SJCRH30 (cell line): ENCODE data around the gene TSKS. TPM values are rescaled to one million over a fixed set of nuclear protein-coding genes. Genes with fewer than 3 reads are reported as not detected.

ENCODE experiments used
- DNase-seq, 2 experiments: peaks; one replicate each; pipeline ENCODE4 v3.0.0-alpha.2; 2015 to 2020
- H3K27ac ChIP-seq: fragments of 250-450 bp; sonication (Bioruptor Pico); 2 replicates; pipeline ENCODE4 v1.5.1; 2020; ENCODE audit warnings: mild to moderate bottlenecking, moderate library complexity
- H3K27me3 ChIP-seq: fragments of 250-450 bp; sonication (Bioruptor Pico); 2 replicates; pipeline ENCODE4 v1.5.1; 2020; ENCODE audit warnings: mild to moderate bottlenecking, moderate library complexity
- H3K36me3 ChIP-seq: fragments of 250-450 bp; sonication (Bioruptor Pico); 2 replicates; pipeline ENCODE4 v1.5.1; 2020; ENCODE audit warnings: mild to moderate bottlenecking, moderate library complexity
- H3K4me1 ChIP-seq: fragments of 250-450 bp; sonication (Bioruptor Pico); 2 replicates; pipeline ENCODE4 v1.5.1; 2020; ENCODE audit warnings: mild to moderate bottlenecking, moderate library complexity
- H3K4me3 ChIP-seq: fragments of 250-450 bp; sonication (Bioruptor Pico); 2 replicates; pipeline ENCODE4 v1.5.1; 2020; ENCODE audit warnings: mild to moderate bottlenecking, moderate library complexity
- H3K9me3 ChIP-seq: fragments of 250-450 bp; sonication (Bioruptor Pico); replicated peaks from 2 replicates; pipeline ENCODE4 v1.5.1; 2020; ENCODE audit warnings: mild to moderate bottlenecking, moderate library complexity
- total RNA-seq: library from RNA; depleted of rRNA; stranded (reverse); fragments of >200 nt; shearing (Covaris generic); gene quantifications from 2 replicates; pipeline ENCODE4 v1.2.3, GENCODE V29; 2014; rRNA removed

Gene TSKS, protein sequence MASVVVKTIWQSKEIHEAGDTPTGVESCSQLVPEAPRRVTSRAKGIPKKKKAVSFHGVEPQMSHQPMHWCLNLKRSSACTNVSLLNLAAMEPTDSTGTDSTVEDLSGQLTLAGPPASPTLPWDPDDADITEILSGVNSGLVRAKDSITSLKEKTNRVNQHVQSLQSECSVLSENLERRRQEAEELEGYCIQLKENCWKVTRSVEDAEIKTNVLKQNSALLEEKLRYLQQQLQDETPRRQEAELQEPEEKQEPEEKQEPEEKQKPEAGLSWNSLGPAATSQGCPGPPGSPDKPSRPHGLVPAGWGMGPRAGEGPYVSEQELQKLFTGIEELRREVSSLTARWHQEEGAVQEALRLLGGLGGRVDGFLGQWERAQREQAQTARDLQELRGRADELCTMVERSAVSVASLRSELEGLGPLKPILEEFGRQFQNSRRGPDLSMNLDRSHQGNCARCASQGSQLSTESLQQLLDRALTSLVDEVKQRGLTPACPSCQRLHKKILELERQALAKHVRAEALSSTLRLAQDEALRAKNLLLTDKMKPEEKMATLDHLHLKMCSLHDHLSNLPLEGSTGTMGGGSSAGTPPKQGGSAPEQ
- total RNA-seq = not detected in 2 replicates

- 0 out of 2 replicates have a peak, but pooled peaks cover 6% of the 10 kb centered on the region for H3K4me1 ChIP-seq
- no peaks in the 10 kb centered on the region for H3K36me3 ChIP-seq
- DNase-seq = no peak
- no peaks in the 10 kb centered on the region for H3K27me3 ChIP-seq
- no peaks in the 10 kb centered on the region for H3K9me3 ChIP-seq
- H3K4me3 ChIP-seq = no peak within 1 kb of the TSS
- no peak within 1 kb of the TSS for H3K27ac ChIP-seq
Measured at GRCh38 chr19:49763230-49763629, at the start of gene TSKS. TSS of gene TSKS (minus strand) at chr19:49763306. CDS start at chr19:49763247, 59 bp downstream.

- Histone ChIP-seq H3K4me3 (peak overlapping the region; percentile 71), H3K36me3 (no peaks in the 10 kb centered on the region), H3K9me3 (no peaks in the 10 kb centered on the region)
Measured at GRCh38 chr19:49812452-49812996, 49.4 kb upstream of the TSKS start.

GRCh38 chr19:49811328-49811727 is 48.2 kb upstream of the TSKS start:
- H3K27me3 ChIP-seq = no peaks in the 10 kb centered on the region
- H3K27ac ChIP-seq = no peak overlapping the region
- no peak for DNase-seq
- H3K4me1 ChIP-seq = peaks cover 3% of the 10 kb centered on the region; the same call in 1 of the 2 replicates
- H3K9me3 ChIP-seq = no peaks in the 10 kb centered on the region
- no peak overlapping the region for H3K4me3 ChIP-seq
- H3K36me3 ChIP-seq = peaks cover 2% of the 10 kb centered on the region; the same call in 1 of the 2 replicates

More at GRCh38 chr19:49812452-49812996, 49.4 kb upstream of the TSKS start:
- H3K4me1 ChIP-seq = peaks cover 3% of the 10 kb centered on the region; the same call in 1 of the 2 replicates
- DNase-seq = no peak
- H3K27ac ChIP-seq = peak overlapping the region; percentile 75
- H3K27me3 ChIP-seq = no peaks in the 10 kb centered on the region

DNA sequence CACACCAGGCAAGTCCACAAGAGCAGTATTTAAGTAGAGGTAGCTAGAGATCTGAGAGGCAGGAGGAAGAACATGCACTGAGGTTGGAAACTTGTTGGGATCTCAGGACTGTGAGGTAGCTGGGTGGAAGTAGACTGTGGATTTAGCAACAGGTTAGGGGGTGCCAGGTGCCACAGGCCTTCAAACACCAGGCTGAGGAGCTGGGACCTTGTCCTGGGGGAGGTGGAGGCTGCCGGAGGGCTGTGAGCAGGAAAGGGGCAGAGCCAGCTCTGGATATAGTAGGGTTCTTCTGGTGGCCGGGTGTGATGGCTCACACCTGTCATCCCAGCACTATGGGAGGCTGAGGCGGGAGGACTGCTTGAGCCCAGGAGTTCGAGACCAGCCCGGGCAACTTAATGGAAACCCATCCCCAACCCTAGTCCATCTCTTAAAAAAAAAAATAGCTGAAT is 46.9 kb upstream of the TSKS start:
- H3K27ac ChIP-seq = no peak overlapping the region
- peaks cover 3% of the 10 kb centered on the region; the same call in 1 of the 2 replicates for H3K4me1 ChIP-seq
- H3K27me3 ChIP-seq = no peaks in the 10 kb centered on the region
- DNase-seq = no peak
- no peak overlapping the region for H3K4me3 ChIP-seq
- no peaks in the 10 kb centered on the region for H3K9me3 ChIP-seq
- H3K36me3 ChIP-seq = peaks cover 13% of the 10 kb centered on the region

DNA sequence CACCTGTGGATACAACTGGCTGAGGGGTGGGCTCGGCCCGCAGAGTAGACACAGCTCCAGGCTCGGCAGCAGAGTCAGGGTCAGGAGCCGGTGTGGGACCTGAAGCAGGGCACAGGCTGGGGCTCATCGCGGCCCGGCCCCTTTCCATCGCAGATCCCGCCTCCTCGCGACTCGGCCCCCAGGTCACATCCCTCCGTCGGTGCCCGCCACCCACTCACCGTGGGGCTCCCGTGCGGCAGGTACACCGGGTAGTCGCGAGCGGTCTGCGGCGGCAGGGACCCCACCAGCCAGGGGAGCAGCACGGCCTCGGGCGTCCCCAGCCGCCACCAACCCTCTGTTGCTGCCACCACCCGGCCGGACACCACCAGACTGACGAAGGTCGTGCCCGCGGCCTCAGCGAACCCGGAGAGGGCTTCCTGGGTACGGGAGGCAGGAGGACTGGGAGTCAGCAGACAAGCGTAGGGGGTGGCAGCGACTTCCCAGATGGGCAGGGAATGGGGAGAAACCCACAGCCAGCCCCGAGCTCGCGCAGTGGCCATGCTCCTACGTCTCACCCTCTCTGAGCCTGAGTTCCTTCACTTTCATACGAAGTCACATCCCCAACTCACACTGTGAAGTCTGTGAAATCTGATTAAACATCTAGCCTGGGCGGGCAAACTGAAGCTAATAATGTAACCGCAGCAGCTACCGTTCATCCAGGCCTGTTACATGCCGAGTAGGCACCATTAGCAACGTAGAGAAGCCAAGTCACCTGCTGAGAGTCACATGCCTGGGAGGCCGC is 46.2 kb upstream of the TSKS start:
- Histone ChIP-seq H3K36me3 (peaks cover 19% of the 10 kb centered on the region), H3K4me3 (no peak overlapping the region), H3K27ac (no peak overlapping the region), H3K4me1 (peaks cover 3% of the 10 kb centered on the region; the same call in 1 of the 2 replicates), H3K9me3 (no peaks in the 10 kb centered on the region), H3K27me3 (no peaks in the 10 kb centered on the region)
- DNase-seq = no peak

- H3K27me3 ChIP-seq = no peaks in the 10 kb centered on the region
- H3K27ac ChIP-seq = no peak overlapping the region
- no peaks in the 10 kb centered on the region for H3K4me1 ChIP-seq
- no peaks in the 10 kb centered on the region for H3K9me3 ChIP-seq
- peak; percentile 35 to 57 for DNase-seq
- H3K36me3 ChIP-seq = peaks cover 20% of the 10 kb centered on the region
- no peak overlapping the region for H3K4me3 ChIP-seq
Measured at GRCh38 chr19:49808711-49809159, 45.6 kb upstream of the TSKS start.

DNA sequence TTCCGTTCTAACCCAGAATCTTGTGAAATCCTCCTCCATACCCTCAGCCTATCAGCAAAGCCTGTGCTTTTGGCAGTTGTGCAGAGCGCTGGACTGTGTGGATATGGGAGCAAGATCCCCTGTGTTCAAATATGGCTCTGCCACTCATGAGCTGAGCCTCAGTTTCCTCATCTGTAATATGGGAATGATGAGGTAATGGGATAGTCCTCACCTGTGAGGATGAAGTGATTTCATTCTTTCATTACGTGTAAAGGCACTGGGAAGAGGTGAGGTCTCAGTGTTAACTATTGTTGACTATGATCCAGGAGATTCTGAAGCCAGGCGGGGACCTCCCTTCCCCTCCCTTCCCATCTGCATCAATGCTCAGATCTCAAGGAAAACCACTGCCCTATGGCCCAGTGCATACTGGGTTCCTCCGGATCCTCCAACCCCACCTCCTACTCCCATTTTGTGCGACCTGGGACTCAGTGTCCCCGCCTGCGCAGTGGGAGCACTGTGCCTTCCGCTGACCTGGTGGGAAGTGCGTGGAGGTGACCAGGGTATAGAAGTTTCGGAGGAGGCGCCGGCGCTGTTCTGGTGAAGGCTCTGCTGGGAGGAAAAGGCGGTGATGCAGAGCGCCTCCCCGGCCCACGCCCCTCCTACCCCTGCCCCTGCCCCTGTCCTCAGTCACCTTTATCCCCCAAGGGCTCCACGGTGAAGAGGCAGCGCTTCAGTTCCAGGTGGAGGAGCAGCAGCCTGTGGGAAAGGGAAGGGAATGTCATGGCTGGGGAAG is 45.0 kb upstream of the TSKS start:
- Histone ChIP-seq H3K27ac (no peak overlapping the region), H3K4me3 (no peak overlapping the region), H3K27me3 (no peaks in the 10 kb centered on the region), H3K36me3 (peaks cover 26% of the 10 kb centered on the region), H3K4me1 (no peaks in the 10 kb centered on the region), H3K9me3 (no peaks in the 10 kb centered on the region)
- no peak for DNase-seq

- no peak overlapping the region for H3K27ac ChIP-seq
- DNase-seq = no peak
- H3K9me3 ChIP-seq = no peaks in the 10 kb centered on the region
- H3K27me3 ChIP-seq = no peaks in the 10 kb centered on the region
- H3K4me1 ChIP-seq = no peaks in the 10 kb centered on the region
- peaks cover 32% of the 10 kb centered on the region for H3K36me3 ChIP-seq
- H3K4me3 ChIP-seq = no peak overlapping the region
Measured at GRCh38 chr19:49807058-49807903, 44.2 kb upstream of the TSKS start.

DNA sequence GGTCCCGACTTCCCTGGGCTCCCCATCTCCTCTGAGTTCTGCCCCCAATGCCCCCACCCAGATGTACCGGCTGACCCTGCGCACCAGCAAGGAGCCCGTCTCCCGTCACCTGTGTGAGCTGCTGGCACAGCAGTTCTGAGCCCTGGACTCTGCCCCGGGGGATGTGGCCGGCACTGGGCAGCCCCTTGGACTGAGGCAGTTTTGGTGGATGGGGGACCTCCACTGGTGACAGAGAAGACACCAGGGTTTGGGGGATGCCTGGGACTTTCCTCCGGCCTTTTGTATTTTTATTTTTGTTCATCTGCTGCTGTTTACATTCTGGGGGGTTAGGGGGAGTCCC is 43.5 kb upstream of the TSKS start:
- Histone ChIP-seq H3K4me1 (no peaks in the 10 kb centered on the region), H3K27ac (no peak overlapping the region), H3K36me3 (peaks cover 32% of the 10 kb centered on the region), H3K4me3 (no peak overlapping the region), H3K9me3 (no peaks in the 10 kb centered on the region), H3K27me3 (no peaks in the 10 kb centered on the region)
- no peak for DNase-seq

GRCh38 chr19:49805822-49806619 is 42.9 kb upstream of the TSKS start:
- H3K4me1 ChIP-seq = no peaks in the 10 kb centered on the region
- no peaks in the 10 kb centered on the region for H3K27me3 ChIP-seq
- no peaks in the 10 kb centered on the region for H3K9me3 ChIP-seq
- DNase-seq = no peak
- H3K27ac ChIP-seq = no peak overlapping the region
- no peak overlapping the region for H3K4me3 ChIP-seq
- H3K36me3 ChIP-seq = peaks cover 32% of the 10 kb centered on the region

DNA sequence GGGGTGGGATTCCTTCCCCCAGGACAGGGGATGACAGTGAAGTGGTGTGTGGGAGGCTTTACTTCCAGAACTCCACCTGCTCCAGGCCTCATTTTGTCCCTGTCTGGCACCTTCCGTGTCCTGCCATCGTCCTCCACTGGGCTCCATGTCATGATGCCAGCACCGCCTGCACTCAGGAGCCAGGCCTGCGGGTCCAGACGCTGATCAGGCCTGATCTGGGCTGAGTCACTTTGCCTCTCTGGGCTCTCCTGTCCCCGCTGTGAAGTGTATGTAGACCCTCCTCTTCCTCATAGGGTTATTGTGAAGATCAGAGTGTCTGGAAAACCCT is 40.4 kb upstream of the TSKS start:
- H3K27ac ChIP-seq = no peak overlapping the region
- DNase-seq = no peak
- no peaks in the 10 kb centered on the region for H3K9me3 ChIP-seq
- H3K4me1 ChIP-seq = no peaks in the 10 kb centered on the region
- H3K4me3 ChIP-seq = no peak overlapping the region
- peaks cover 54% of the 10 kb centered on the region for H3K36me3 ChIP-seq
- no peaks in the 10 kb centered on the region for H3K27me3 ChIP-seq

DNA sequence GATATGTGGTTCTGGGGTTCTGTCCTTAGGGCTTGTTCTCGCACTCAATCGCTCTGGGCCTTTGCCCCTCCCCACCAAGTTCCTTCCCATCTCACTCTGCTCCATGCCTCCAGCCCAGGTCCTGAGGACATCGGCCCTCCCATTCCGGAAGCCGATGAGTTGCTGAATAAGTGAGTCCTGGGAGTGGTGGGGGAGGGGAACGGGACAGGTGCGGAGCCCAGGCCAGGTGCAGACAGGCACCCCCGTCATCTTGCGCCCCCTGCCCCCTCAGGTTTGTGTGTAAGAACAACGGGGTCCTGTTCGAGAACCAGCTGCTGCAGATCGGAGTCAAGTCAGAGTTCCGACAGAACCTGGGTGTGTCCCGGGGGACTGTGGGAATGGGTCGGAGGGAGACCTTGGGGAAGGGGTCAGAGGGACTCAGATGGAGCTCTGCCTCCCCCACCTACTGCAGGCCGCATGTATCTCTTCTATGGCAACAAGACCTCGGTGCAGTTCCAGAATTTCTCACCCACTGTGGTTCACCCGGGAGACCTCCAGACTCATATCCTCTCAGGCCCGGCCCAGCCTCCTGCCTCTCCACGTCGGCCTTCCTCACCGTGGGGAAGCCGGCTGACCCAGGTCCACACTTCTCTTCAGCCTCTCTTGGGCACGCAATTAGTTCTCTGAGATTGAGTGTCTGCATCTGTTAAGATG is 39.9 kb upstream of the TSKS start:
- Histone ChIP-seq H3K36me3 (peaks cover 54% of the 10 kb centered on the region), H3K27ac (no peak overlapping the region), H3K4me3 (no peak overlapping the region), H3K9me3 (no peaks in the 10 kb centered on the region), H3K4me1 (no peaks in the 10 kb centered on the region), H3K27me3 (no peaks in the 10 kb centered on the region)
- no peak for DNase-seq
